ENCODE measurements around the gene PAFAH1B2. TPM values are rescaled to one million over a fixed set of nuclear protein-coding genes. Genes with fewer than 3 reads are reported as not detected.

The PAFAH1B2 gene
- total and polyA plus RNA-seq, 2 of the 8 experiments (the other 6 are each of a cell fraction or from before 2014, with no cell fraction given), result 38.2 to 161 TPM

- peaks cover 6 to 16% (median 12%) of the 10 kb centered on the region in 4 experiments for H3K4me1 ChIP-seq (replicated peaks in 1 of 4; ENCODE audit: control insufficient read depth in 3 of 4, insufficient read depth in 4 of 4, low read length in 3 of 4)
- no peak overlapping the region for H2BK120ac ChIP-seq (replicated peaks; ENCODE audit: low read depth, low read length)
- no peak overlapping the region for H3K56ac ChIP-seq (replicated peaks; ENCODE audit: insufficient read length, low read depth, low read length)
- CTCF ChIA-PET (ENCODE audit: partially characterized antibody), result interaction anchor here (0.6 to 14.0 kb wide), 13 partner anchors 12 to 388 kb away, joined by 3 to 359 read pairs (median 4); partner anchors contain the start of genes APOA5, PAFAH1B2, PCSK7 and RNF214
- no peak overlapping the region for H4K91ac ChIP-seq (replicated peaks; ENCODE audit: insufficient read length, low read length)
- DNase-seq (ENCODE audit: low read depth in 1 of 2, low spot score in 2 of 2) (no peak), FAIRE-seq (no peak)
- H3K4me2 ChIP-seq (ENCODE audit: insufficient read depth in 1 of 2, low read depth in 2 of 2, low read length in 2 of 2), result peak overlapping the region; percentile 87 to 96
- H2BK12ac ChIP-seq (ENCODE audit: low read depth, low read length), result 0 out of 2 replicates have a peak overlapping the region, but pooled peaks have one; percentile 53
- no peak overlapping the region for H2BK20ac ChIP-seq (ENCODE audit: low read length)
- H3K79me2 ChIP-seq (ENCODE audit: control insufficient read depth in 1 of 2, insufficient read depth in 2 of 2, low read length in 2 of 2), result no peaks in the 10 kb centered on the region
- no peak overlapping the region; the same call in 1 of the 2 replicates for H2AFZ ChIP-seq (ENCODE audit: low read length)
- no peaks in the 10 kb centered on the region for H3K27me3 ChIP-seq (replicated peaks in 1 of 4; ENCODE audit: control insufficient read depth in 3 of 4, extremely low read depth in 1 of 4, insufficient read depth in 3 of 4, low read length in 3 of 4)
- H4K8ac ChIP-seq (ENCODE audit: extremely low read depth, insufficient read depth, low read length), result peak overlapping the region; percentile 76; the same call in 1 of the 2 replicates
- H3K9me3 ChIP-seq (ENCODE audit: insufficient read depth in 2 of 2, low read depth in 1 of 2, low read length in 1 of 2), result no peaks in the 10 kb centered on the region
- peak overlapping the region; percentile 79 to 89 (median 82) for H3K4me3 ChIP-seq (ENCODE audit: extremely low read depth in 1 of 4, insufficient read depth in 2 of 4, low read depth in 3 of 4, low read length in 4 of 4)
- no peak overlapping the region for H2BK15ac ChIP-seq (ENCODE audit: low read length)
- no peak overlapping the region for H3K23ac ChIP-seq (ENCODE audit: insufficient read length)
- peaks cover 0 to 6% (median 4%) of the 10 kb centered on the region in 4 experiments; a peak in 2 of 8 replicates for H3K36me3 ChIP-seq (ENCODE audit: control insufficient read depth in 2 of 4, insufficient read depth in 4 of 4, low read length in 3 of 4)
- peaks cover 11% of the 10 kb centered on the region for H3K23me2 ChIP-seq (ENCODE audit: low read depth, low read length)
- H4K20me1 ChIP-seq (replicated peaks in 1 of 2; ENCODE audit: control insufficient read depth in 1 of 2, insufficient read depth in 2 of 2, low read length in 2 of 2), result peaks cover 1 to 4% of the 10 kb centered on the region in 2 experiments
- peak overlapping the region; percentile 34 to 74 (median 65) for H3K9ac ChIP-seq (replicated peaks in 1 of 4; ENCODE audit: extremely low read depth in 1 of 4, low read depth in 3 of 4, low read length in 3 of 4)
- H3K18ac ChIP-seq (ENCODE audit: extremely low read depth, low read length), result no peak overlapping the region; the same call in 1 of the 2 replicates
- POLR2A ChIA-PET (ENCODE audit: partially characterized antibody), result interaction anchor here (0.6 to 12.6 kb wide), 20 partner anchors 9 to 437 kb away, joined by 3 to 153 read pairs (median 4); partner anchors contain the start of genes PAFAH1B2, PCSK7, RNF214 and TAGLN
- H2AK5ac ChIP-seq (ENCODE audit: low read depth, low read length), result no peak overlapping the region
- peak overlapping the region; percentile 63; the same call in 1 of the 2 replicates for H2BK5ac ChIP-seq (ENCODE audit: low read depth, low read length)
- H3K27ac ChIP-seq (ENCODE audit: low read depth, low read length), result 0 out of 2 replicates have a peak overlapping the region, but pooled peaks have one; percentile 1
- peak; percentile 44 for TF ChIP-seq ASH2L (IDR thresholded peaks at IDR 0.05; ENCODE audit: low read length)
- TF ChIP-seq RXRA (IDR thresholded peaks at IDR 0.05; ENCODE audit: insufficient read depth, low read depth, low read length), result no peak
- no peak overlapping the region for H3K4ac ChIP-seq (replicated peaks; ENCODE audit: insufficient read length, low read depth, low read length)
- no peak overlapping the region for H3K14ac ChIP-seq (ENCODE audit: insufficient read length)
- no peaks in the 10 kb centered on the region; the same call in 1 of the 2 replicates for H3K79me1 ChIP-seq (ENCODE audit: low read depth, low read length)
- WGBS, 2 experiments (ENCODE audit: extremely low coverage in 1 of 2, insufficient coverage in 1 of 2, insufficient read length in 1 of 2, insufficient replicate concordance in 2 of 2, low coverage in 1 of 2, low lambda C conversion rate in 2 of 2, missing lambda C conversion rate in 1 of 2), result 6% methylated on average over 35 of the region's 39 CpGs; no CpG with 5 or more reads in 1 of the 2 experiments
- H4K5ac ChIP-seq (ENCODE audit: insufficient read length, low read depth, low read length), result peak overlapping the region; percentile 27
Observed at GRCh38 chr11:117179048-117179999, 35.2 kb downstream of the PAFAH1B2 start.

All from H1 (cell line).